ENCODE results near the gene SCARB1.

Gene SCARB1

DNA sequence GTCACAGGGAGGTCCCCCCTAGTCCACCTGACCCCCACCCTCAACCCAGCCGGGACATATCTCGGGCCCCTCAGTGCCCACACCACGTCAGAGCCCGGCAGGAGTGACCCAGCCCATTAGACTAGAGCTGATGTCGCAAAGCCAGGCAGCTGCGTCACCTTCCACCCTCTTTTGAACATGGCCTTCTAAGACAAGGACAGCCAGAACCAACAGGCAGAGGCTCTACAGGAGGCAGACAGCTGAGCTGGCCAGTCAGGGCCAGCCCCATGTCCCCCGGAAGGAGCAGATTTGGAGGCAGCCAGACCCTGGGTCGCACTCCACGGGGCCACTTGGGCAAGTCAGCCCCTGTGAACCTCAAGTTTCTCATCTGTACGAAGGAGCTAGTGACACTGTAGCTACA lies 44.1 kb downstream of the SCARB1 start:
- H3K4me3 ChIP-seq (ENCODE audit: low read length), result no peak overlapping the region
- no peak for TF ChIP-seq ZNF274 (IDR thresholded peaks at IDR 0.05; ENCODE audit: low read depth, low read length)

GRCh38 chr12:124819080-124819479 lies 44.6 kb downstream of the SCARB1 start:
- no peak overlapping the region for H3K4me3 ChIP-seq (ENCODE audit: low read length)
- no peak for TF ChIP-seq ZNF274 (IDR thresholded peaks at IDR 0.05; ENCODE audit: low read depth, low read length)

- no peak overlapping the region for H3K4me3 ChIP-seq (ENCODE audit: low read length)
- no peak for TF ChIP-seq ZNF274 (IDR thresholded peaks at IDR 0.05; ENCODE audit: low read depth, low read length)
These were observed 46.3 kb downstream of the SCARB1 start for GRCh38 chr12:124817076-124818000.

DNA sequence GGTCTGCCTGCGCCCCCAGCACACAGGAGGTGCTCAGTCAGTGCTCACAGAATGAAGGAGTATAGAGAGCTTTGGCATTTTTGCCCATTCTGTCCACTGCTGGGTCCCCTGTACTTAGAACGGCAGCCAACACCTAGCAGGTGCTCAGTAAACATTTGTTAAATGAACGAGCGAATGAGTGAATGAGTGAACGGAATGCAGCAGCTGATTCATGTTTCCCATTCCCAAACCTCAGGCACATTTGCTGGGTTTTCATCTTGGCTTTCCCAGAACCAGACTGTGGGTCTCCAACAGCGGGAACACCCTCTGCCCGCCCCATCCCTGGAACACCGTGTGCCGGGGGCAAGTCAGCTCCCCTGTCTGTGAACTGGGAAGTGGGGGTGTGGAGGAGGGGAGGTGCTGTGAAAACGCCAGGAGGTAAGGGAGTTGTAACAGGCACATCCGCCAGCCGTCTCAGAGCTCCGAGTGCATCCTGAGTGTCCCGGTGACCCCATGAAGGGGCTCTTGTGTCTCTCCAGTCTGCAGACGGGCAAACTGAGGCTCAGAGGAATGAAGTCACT lies 47.3 kb downstream of the SCARB1 start:
- H3K4me3 ChIP-seq (ENCODE audit: low read length), result no peak overlapping the region
- TF ChIP-seq ZNF274 (IDR thresholded peaks at IDR 0.05; ENCODE audit: low read depth, low read length), result no peak

DNA sequence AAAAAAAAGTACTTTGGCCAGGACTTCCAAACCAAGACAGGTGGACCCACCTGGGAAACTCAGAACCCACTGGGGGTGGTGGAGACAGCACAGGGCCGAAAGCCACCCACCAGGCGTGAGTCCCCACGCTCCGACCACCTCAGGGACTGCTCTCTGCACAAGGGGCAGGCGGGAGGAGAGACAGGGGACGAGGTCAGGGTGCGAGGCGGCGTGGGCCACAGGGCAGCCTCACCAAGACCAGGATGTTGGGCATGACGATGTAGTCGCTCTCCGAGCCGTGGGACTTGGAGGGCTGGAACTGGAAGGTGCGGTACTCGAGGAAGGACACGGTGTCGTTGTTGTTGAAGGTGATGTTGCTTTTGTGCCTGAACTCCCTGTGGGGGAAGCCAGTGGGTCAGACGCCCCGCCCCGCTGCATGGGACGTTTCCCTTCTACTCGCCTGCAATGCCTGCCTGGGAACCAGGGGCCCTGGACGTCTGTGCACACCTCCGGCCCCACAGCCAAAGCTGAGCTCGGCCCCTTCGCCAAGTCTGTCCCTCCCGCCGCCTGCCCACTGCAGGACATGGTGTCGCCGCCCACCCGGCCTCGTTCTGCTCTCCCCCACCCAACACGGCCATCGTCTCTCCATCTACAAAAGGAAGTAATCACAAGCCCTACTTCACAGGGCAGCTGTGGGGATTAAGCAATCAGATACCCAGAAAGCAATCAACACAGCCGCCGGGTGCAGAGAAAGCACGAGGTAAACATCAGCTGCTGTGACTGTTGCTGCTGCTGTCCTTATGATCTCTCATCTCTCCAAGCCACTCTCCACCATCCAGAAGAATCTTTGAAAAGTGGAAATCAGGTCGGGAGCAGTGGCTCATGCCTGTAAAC lies 48.7 kb downstream of the SCARB1 start:
- TF ChIP-seq ZNF274 (IDR thresholded peaks at IDR 0.05; ENCODE audit: low read depth, low read length), result no peak
- no peak overlapping the region for H3K4me3 ChIP-seq (ENCODE audit: low read length)

- no peak overlapping the region for H3K4me3 ChIP-seq (ENCODE audit: low read length)
- no peak for TF ChIP-seq ZNF274 (IDR thresholded peaks at IDR 0.05; ENCODE audit: low read depth, low read length)
These were observed 49.9 kb downstream of the SCARB1 start for GRCh38 chr12:124813782-124814181.

- no peak for TF ChIP-seq ZNF274 (IDR thresholded peaks at IDR 0.05; ENCODE audit: low read depth, low read length)
- H3K4me3 ChIP-seq (ENCODE audit: low read length), result no peak overlapping the region
These were observed 50.7 kb downstream of the SCARB1 start for GRCh38 chr12:124812979-124813378.

GRCh38 chr12:124812356-124812755 lies 51.3 kb downstream of the SCARB1 start:
- H3K4me3 ChIP-seq (ENCODE audit: low read length), result no peak overlapping the region
- no peak for TF ChIP-seq ZNF274 (IDR thresholded peaks at IDR 0.05; ENCODE audit: low read depth, low read length)

DNA sequence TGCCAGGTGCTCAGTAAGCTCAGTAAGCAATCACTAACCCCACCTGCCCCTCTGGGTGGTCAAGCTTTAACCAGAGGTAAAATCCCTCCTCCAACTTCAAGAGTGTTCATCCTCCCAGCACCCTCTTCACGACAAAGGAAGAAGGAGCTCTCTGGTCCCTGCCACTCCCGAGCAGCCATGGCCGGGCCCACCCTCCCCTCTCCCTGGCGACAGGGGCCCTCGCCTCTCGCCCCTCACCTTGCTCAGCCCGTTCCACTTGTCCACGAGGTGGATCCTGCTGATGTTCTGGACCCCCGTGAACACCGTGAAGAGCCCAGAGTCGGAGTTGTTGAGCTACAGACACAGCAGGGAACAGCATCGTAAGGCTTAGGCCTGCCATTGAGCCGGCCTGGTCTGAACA lies 52.0 kb downstream of the SCARB1 start:
- H3K4me3 ChIP-seq (ENCODE audit: low read length), result no peak overlapping the region

DNA sequence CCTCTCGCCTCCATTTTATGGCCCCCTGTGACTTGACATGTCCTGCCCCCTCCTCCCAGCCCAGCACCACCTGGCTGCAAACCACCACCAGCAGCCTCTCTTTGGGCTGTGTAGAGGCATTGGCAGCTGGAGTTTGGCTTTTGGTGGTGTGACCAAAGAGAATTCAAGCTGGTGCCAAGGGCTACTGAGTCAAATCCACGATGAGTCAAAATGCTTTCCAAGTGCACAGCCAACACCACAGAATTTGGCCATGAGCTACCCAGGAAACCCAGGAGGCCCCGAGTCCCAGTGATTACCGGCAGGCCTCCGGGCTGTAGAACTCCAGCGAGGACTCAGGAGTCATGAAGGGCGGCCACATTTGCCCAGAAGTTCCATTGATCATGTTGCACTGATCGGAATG lies 53.8 kb downstream of the SCARB1 start:
- H3K4me3 ChIP-seq (ENCODE audit: low read length), result no peak overlapping the region
- no peak for TF ChIP-seq ZNF274 (IDR thresholded peaks at IDR 0.05; ENCODE audit: low read depth, low read length)

More for the DNA sequence above, 52.0 kb downstream of the SCARB1 start:
- TF ChIP-seq ZNF274 (IDR thresholded peaks at IDR 0.05; ENCODE audit: low read depth, low read length), result no peak

DNA sequence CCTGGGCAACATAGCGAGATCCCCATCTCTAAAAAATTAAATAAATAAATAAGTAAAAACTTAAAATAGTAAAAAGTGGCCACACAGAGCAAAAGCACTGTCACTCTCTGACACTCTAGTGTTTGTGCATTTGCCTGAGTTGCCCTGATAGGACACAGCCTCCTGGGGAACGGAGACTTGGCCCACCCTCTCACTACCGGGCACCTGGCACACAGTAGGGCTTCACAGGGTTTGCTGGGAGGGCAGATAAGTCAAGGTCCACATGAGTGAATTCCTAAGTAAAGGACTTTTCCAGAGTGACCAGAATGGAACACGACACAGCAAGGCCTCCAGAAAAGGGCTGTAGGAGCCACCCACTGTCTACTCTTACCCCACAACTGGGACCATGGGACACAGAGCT lies 54.3 kb downstream of the SCARB1 start:
- no peak for TF ChIP-seq ZNF274 (IDR thresholded peaks at IDR 0.05; ENCODE audit: low read depth, low read length)
- no peak overlapping the region for H3K4me3 ChIP-seq (ENCODE audit: low read length)

DNA sequence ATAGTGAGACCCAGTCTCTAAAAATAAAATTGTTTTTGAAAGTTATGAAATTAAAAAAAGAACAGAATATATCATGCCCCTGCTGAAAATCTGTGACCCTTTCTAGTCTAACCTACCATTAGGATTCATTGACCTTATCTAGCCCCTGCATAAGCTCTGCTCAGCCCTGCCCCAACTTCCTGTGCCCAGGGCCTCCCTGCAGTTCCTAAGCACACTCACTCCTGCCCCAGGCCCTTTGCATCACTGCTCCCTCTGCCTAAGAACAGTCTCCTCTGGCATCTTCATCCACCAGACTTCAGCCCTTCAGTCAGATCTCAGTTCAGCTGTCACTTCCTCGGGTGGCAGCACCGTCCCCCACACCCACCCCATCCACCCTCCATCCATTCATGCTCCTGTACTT lies 55.4 kb downstream of the SCARB1 start:
- no peak overlapping the region for H3K4me3 ChIP-seq (ENCODE audit: low read length)
- no peak for TF ChIP-seq ZNF274 (IDR thresholded peaks at IDR 0.05; ENCODE audit: low read depth, low read length)

- no peak overlapping the region for H3K4me3 ChIP-seq (ENCODE audit: low read length)
- no peak for TF ChIP-seq ZNF274 (IDR thresholded peaks at IDR 0.05; ENCODE audit: low read depth, low read length)
These were observed 57.6 kb downstream of the SCARB1 start for GRCh38 chr12:124805876-124806668.

DNA sequence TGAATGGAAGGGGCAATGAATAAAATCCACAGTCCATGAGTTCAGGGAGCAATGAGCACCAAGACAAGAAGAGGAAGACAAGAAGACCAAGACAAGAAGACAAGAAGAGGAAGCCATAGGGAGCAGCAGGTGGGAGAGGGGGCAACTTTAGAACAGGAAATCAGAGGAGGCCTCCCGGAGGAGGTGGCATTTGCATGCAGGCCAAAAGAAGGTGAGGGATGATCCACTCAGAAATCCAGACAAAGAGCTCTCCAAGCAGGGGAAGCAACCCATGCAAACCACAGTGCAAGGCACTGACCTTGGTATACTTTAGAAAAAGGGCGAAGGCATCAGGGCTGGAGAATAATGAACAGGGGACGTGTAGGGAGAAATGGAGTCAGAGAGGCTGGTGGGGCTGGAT lies 58.6 kb downstream of the SCARB1 start:
- no peak for TF ChIP-seq ZNF274 (IDR thresholded peaks at IDR 0.05; ENCODE audit: low read depth, low read length)
- no peak overlapping the region for H3K4me3 ChIP-seq (ENCODE audit: low read length)

Data from GM08714 (cell line).